Panc1 (cell line): ENCODE results near the gene KLHDC10.
A peak's percentile ranks its signal among the peaks of the same experiment; 100 is the strongest.

Source experiments
- CTCF ChIP-seq: fragments of 450-650 bp; IDR thresholded peaks from 2 replicates; pipeline ENCODE4 v1.5.1; 2017; ENCODE audit warnings: mild to moderate bottlenecking
- POLR2AphosphoS5 ChIP-seq: IDR thresholded peaks from 2 replicates; pipeline ENCODE4 v1.6.1; 2012; ENCODE audit warnings: mild to moderate bottlenecking, low read depth, low read length, moderate library complexity
- REST ChIP-seq, 2 experiments: IDR thresholded peaks; 2 replicates each; pipeline ENCODE4 v1.6.1; 2011 to 2012; ENCODE audit warnings: low read depth in 2 of 2, control low read depth in 1 of 2, low read length in 1 of 2, mild to moderate bottlenecking in 1 of 2, moderate library complexity in 1 of 2; ENCODE audit not compliant: insufficient read depth in 1 of 2
- SIN3A ChIP-seq: IDR thresholded peaks from 2 replicates; pipeline ENCODE4 v1.6.1; 2012; ENCODE audit warnings: low read depth, mild to moderate bottlenecking, low read length, moderate library complexity, borderline replicate concordance; ENCODE audit not compliant: insufficient read depth
- TCF7L2 ChIP-seq: IDR thresholded peaks from 2 replicates; pipeline ENCODE4 v1.6.1; 2011; ENCODE audit warnings: mild to moderate bottlenecking, low read depth, low read length, inconsistent platforms

GRCh38 chr7:130069978-130070860 is at the start of gene KLHDC10:
- no peak for TF ChIP-seq CTCF
- peak; percentile 72 for TF ChIP-seq POLR2AphosphoS5
- no peak for TF ChIP-seq REST (IDR thresholded peaks at IDR 0.05; ENCODE audit: insufficient read depth in 1 of 2, low read depth in 2 of 2, low read length in 1 of 2)
- no peak for TF ChIP-seq TCF7L2
- peak; percentile 89; the same call in 1 of the 2 replicates for TF ChIP-seq SIN3A
